ENCODE results near the gene HDAC7. TPM values are rescaled to one million over a fixed set of nuclear protein-coding genes. Genes with fewer than 3 reads are reported as not detected.

Gene HDAC7
- total RNA-seq, 4 donors from 2014 or later = 55.9 to 96.5 (median 59.4) TPM

DNA sequence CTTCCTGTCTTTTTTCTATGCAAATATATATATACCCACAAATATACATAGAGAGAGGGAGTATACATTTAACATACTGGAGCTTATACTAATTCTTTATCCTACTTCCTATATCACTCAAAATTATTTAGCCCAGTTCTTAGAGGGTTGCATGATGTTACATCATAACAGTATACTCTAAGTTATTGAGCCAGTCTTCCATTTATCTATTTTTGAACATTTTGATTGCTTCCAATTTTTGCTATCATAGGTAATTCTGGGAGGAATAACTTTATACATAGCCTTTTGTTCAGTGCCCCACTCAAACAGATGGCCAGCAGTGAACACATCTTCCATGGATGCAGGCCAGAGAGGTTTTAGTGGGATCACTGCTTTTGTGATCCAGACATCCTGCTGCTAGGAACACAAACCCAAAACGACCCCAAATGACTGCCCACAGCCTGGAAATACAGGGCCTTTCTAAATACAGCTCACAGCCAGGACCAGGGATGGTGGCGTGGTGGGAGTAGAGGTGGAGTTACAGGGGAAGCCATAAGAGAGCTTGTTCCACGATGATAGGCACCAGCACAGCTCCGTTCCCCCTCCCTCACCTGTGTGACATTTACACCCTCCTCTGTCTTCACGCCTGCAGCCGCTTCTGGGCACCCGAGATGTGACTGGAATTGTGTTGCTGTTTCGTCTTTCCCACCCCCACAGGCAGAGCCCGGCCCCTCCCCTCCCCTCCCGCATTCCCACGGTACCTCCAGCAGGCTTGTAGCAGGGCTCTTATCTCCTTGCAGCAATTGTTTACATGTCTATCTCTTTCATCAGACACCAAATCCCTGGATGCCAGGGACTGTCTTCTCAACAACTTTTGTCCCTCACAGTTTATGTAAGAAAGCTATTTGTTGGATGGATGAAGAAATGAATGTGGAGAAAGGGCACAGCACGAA is 30.7 kb upstream of the HDAC7 start:
- no peaks in the 10 kb centered on the region for H3K27me3 ChIP-seq
- 47 to 61% methylated on average over 8 of the region's 12 CpGs for WGBS, 2 donors (ENCODE audit: low coverage in 1 of 2)
- H3K9me3 ChIP-seq = no peaks in the 10 kb centered on the region
- no peaks in the 10 kb centered on the region for H3K4me1 ChIP-seq
- H3K36me3 ChIP-seq = no peaks in the 10 kb centered on the region
- TF ChIP-seq POLR2AphosphoS5 (IDR thresholded peaks at IDR 0.05) (no peak), POLR2A (IDR thresholded peaks at IDR 0.05) (no peak), EP300 (IDR thresholded peaks at IDR 0.05) (no peak)
- TF ChIP-seq, protein P1, sequence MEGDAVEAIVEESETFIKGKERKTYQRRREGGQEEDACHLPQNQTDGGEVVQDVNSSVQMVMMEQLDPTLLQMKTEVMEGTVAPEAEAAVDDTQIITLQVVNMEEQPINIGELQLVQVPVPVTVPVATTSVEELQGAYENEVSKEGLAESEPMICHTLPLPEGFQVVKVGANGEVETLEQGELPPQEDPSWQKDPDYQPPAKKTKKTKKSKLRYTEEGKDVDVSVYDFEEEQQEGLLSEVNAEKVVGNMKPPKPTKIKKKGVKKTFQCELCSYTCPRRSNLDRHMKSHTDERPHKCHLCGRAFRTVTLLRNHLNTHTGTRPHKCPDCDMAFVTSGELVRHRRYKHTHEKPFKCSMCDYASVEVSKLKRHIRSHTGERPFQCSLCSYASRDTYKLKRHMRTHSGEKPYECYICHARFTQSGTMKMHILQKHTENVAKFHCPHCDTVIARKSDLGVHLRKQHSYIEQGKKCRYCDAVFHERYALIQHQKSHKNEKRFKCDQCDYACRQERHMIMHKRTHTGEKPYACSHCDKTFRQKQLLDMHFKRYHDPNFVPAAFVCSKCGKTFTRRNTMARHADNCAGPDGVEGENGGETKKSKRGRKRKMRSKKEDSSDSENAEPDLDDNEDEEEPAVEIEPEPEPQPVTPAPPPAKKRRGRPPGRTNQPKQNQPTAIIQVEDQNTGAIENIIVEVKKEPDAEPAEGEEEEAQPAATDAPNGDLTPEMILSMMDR (IDR thresholded peaks at IDR 0.05) = no peak
- no peak overlapping the region for H3K4me3 ChIP-seq
- H3K27ac ChIP-seq = no peak overlapping the region
- ATAC-seq = no peak

DNA sequence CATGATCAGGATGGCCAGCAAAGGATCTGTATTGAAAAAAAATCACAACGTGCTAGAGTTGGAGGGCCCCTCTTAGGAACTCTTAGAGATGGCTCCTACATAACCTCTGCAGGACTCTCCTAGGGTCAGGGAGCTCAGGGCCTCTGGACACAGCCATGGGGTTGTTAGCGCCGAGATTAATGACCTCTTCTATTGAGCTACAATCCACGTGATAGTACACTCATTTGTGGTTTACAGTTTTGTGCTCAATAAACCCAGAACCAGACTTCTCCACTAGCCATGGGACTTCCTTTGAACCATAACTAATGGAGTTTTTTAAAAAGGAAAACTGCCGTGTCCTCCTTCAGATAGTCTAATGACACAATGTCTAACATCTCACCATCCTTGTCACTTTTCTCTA is 29.6 kb upstream of the HDAC7 start:
- Histone ChIP-seq H3K27ac (no peak overlapping the region), H3K36me3 (no peaks in the 10 kb centered on the region), H3K4me3 (no peak overlapping the region), H3K27me3 (peaks cover 6% of the 10 kb centered on the region), H3K4me1 (peaks cover 0 to 8% (median 0%) of the 10 kb centered on the region in 3 donors), H3K9me3 (no peaks in the 10 kb centered on the region)
- whole genome bisulfite sequencing, 2 donors (ENCODE audit: low coverage in 1 of 2) = 59 to 76% methylated on average over 4 to 5 of the region's 5 CpGs
- TF ChIP-seq POLR2A (IDR thresholded peaks at IDR 0.05) (no peak), EP300 (IDR thresholded peaks at IDR 0.05) (no peak), POLR2AphosphoS5 (IDR thresholded peaks at IDR 0.05) (no peak)
- TF ChIP-seq, protein P1 (IDR thresholded peaks at IDR 0.05) = no peak
- ATAC-seq = no peak

DNA sequence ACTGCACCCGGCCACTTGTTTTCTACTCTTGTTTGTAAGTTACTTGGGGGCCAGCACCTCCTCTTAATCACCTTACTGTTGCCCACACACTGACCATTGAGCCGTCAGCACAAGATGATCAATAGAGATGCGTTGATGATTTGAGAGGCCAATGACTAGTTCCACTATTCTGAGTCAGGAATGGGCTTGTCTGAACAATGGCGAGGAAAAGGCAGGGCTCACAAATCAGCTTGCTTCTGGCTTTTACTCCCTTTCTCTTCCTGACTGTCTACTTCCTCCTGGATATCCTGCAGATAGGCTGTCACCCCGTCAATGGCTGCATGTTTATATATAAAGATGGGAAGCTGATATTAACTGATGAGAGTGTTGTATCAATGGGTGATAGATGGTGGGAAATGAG is 29.1 kb upstream of the HDAC7 start:
- H3K4me3 ChIP-seq = no peak overlapping the region
- peaks cover 6% of the 10 kb centered on the region for H3K27me3 ChIP-seq
- no peaks in the 10 kb centered on the region for H3K36me3 ChIP-seq
- H3K27ac ChIP-seq = no peak overlapping the region
- TF ChIP-seq POLR2AphosphoS5 (IDR thresholded peaks at IDR 0.05) = no peak
- TF ChIP-seq POLR2A (IDR thresholded peaks at IDR 0.05) = no peak
- TF ChIP-seq, protein P1 (IDR thresholded peaks at IDR 0.05) = no peak
- TF ChIP-seq EP300 (IDR thresholded peaks at IDR 0.05) = no peak
- 69 to 70% methylated on average over 3 of the region's 5 CpGs for WGBS, 2 donors (ENCODE audit: low coverage in 1 of 2)
- H3K4me1 ChIP-seq = peaks cover 0 to 8% (median 0%) of the 10 kb centered on the region in 3 donors
- no peaks in the 10 kb centered on the region for H3K9me3 ChIP-seq
- ATAC-seq = no peak

DNA sequence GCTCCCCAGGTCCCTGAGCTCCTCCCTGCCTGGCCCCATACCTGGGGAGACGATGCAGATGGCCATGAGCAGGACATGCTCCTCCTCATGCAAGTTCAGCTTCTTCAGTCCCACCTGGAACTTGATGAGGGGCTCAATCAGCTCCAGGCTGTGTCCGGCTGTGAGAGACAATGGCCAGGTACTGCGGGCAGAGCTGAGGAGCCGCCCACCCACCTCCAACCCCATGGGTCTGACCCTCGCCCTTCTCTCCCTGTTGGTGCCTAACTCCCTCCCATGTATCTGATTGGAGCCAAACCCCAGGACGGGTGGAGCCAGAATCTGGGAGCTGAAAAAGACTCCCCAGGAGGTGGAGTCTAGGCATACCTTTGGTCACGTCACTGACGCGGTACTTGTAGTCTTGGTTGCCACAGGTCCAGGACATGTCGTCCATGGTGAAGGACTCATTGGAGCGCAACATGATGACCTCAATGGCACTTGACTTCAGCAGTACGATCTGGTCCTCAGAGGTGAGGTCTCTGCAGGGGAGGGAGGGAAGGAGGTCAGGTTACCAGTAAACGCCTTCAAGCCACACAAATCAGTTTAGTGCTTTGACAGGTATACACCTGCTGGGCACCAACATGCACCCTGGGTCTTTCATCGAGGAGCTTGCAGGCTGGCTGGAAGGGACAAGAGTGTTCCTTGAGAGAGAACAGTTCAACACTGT is 26.7 kb upstream of the HDAC7 start:
- H3K4me1 ChIP-seq = peaks cover 0 to 15% (median 0%) of the 10 kb centered on the region in 3 donors

More for the DNA sequence above, 26.7 kb upstream of the HDAC7 start:
- peaks cover 6% of the 10 kb centered on the region for H3K27me3 ChIP-seq
- 80% methylated on average over 4 of the region's 14 CpGs; no CpG with 5 or more reads in 1 of the 2 donors for WGBS, 2 donors (ENCODE audit: low coverage in 1 of 2)
- H3K36me3 ChIP-seq = no peaks in the 10 kb centered on the region
- no peak overlapping the region for H3K27ac ChIP-seq
- no peaks in the 10 kb centered on the region for H3K9me3 ChIP-seq
- no peak overlapping the region for H3K4me3 ChIP-seq
- TF ChIP-seq, protein P1 (IDR thresholded peaks at IDR 0.05) = no peak
- TF ChIP-seq EP300 (IDR thresholded peaks at IDR 0.05) (no peak), POLR2AphosphoS5 (IDR thresholded peaks at IDR 0.05) (no peak), POLR2A (IDR thresholded peaks at IDR 0.05) (no peak)
- no peak for ATAC-seq
